GM23338 (cell line): ENCODE results near the gene IPO8. TPM values are rescaled to one million over a fixed set of nuclear protein-coding genes. Genes with fewer than 3 reads are reported as not detected.

Experiments used
- ATAC-seq: fragments of 200-7000 bp; cut with Tn5 transposase; 3 replicates; pipeline ENCODE4 v1.9.1; 2020
- DNase-seq: peaks from one replicate; pipeline ENCODE4 v3.0.0-alpha.2; 2015; ENCODE audit warnings: low spot score
- H2AFZ ChIP-seq: fragments of 200-600 bp; sonication (generic); 2 replicates; pipeline ENCODE4 v1.8.0; 2016; ENCODE audit warnings: antibody characterized with exemption, mild to moderate bottlenecking, moderate library complexity
- H3F3A ChIP-seq: fragments of 200-600 bp; sonication (generic); replicated peaks from 2 replicates; pipeline ENCODE4 v1.8.0; 2017; ENCODE audit warnings: antibody characterized with exemption, mixed run types, low read depth
- H3K27ac ChIP-seq: fragments of 200-600 bp; sonication (generic); 2 replicates; pipeline ENCODE4 v1.6.1; 2016; ENCODE audit warnings: low read depth
- H3K27me3 ChIP-seq: fragments of 200-600 bp; sonication (generic); 2 replicates; pipeline ENCODE4 v1.8.0; 2016; ENCODE audit warnings: mild to moderate bottlenecking, mixed run types, moderate library complexity; ENCODE audit not compliant: insufficient read depth
- H3K36me3 ChIP-seq: fragments of 200-600 bp; sonication (generic); 2 replicates; pipeline ENCODE4 v1.8.0; 2016; ENCODE audit warnings: mild to moderate bottlenecking; ENCODE audit not compliant: insufficient read depth
- H3K4me1 ChIP-seq: fragments of 200-600 bp; sonication (generic); 2 replicates; pipeline ENCODE4 v1.8.0; 2016; ENCODE audit warnings: mild to moderate bottlenecking, moderate library complexity; ENCODE audit not compliant: insufficient read depth
- H3K4me2 ChIP-seq: fragments of 200-600 bp; sonication (generic); 2 replicates; pipeline ENCODE4 v1.7.1; 2017; ENCODE audit warnings: mixed run types
- H3K4me3 ChIP-seq: fragments of 200-600 bp; sonication (generic); 2 replicates; pipeline ENCODE4 v1.6.1; 2016; ENCODE audit warnings: mixed run types
- H3K79me2 ChIP-seq: fragments of 200-600 bp; sonication (generic); replicated peaks from 2 replicates; pipeline ENCODE4 v1.8.0; 2017; ENCODE audit warnings: mild to moderate bottlenecking; ENCODE audit not compliant: insufficient read depth
- H3K9me2 ChIP-seq: fragments of 200-600 bp; sonication (generic); 2 replicates; pipeline ENCODE4 v1.8.0; 2017; ENCODE audit not compliant: insufficient read depth
- H4K20me1 ChIP-seq: fragments of 200-600 bp; sonication (generic); replicated peaks from 2 replicates; pipeline ENCODE4 v1.8.0; 2017; ENCODE audit warnings: mild to moderate bottlenecking; ENCODE audit not compliant: insufficient read depth
- H3K27ac Mint-ChIP-seq: 2 replicates; pipeline ENCODE4 v1.8.0; 2020; ENCODE audit warnings: inconsistent platforms, mild to moderate bottlenecking, moderate library complexity, mixed read lengths
- H3K27me3 Mint-ChIP-seq: 3 replicates; pipeline ENCODE4 v1.8.0; 2022; ENCODE audit warnings: low read depth, mild to moderate bottlenecking, moderate library complexity, mixed read lengths, inconsistent platforms; ENCODE audit not compliant: insufficient read depth, poor library complexity
- H3K36me3 Mint-ChIP-seq: 3 replicates; pipeline ENCODE4 v1.8.0; 2021; ENCODE audit warnings: low read depth, mild to moderate bottlenecking, inconsistent platforms, moderate library complexity, mixed read lengths
- H3K4me1 Mint-ChIP-seq: 3 replicates; pipeline ENCODE4 v1.8.0; 2020; ENCODE audit warnings: mild to moderate bottlenecking, inconsistent platforms, mixed read lengths
- H3K4me3 Mint-ChIP-seq: 3 replicates; pipeline ENCODE4 v1.8.0; 2021; ENCODE audit warnings: moderate library complexity, mild to moderate bottlenecking, inconsistent platforms, mixed read lengths
- H3K9me3 Mint-ChIP-seq: 3 replicates; pipeline ENCODE4 v1.8.0; 2020; ENCODE audit warnings: moderate library complexity, mild to moderate bottlenecking, inconsistent platforms, mixed read lengths
- CREB1 ChIP-seq: fragments of 250-450 bp; sonication (Bioruptor Pico); IDR thresholded peaks from 2 replicates; pipeline ENCODE4 v1.5.0; 2020; ENCODE audit warnings: low read depth, mild to moderate bottlenecking, moderate library complexity
- EZH2 ChIP-seq: fragments of 200-600 bp; sonication (generic); IDR thresholded peaks from one replicate; pipeline ENCODE4 v1.8.0; 2017; ENCODE audit warnings: antibody characterized with exemption, mild to moderate bottlenecking, low read depth; ENCODE audit not compliant: unreplicated experiment
- EZH2phosphoT487 ChIP-seq: fragments of 200-600 bp; sonication (generic); IDR thresholded peaks from one replicate; pipeline ENCODE4 v1.8.1; 2018; ENCODE audit warnings: antibody characterized with exemption; ENCODE audit not compliant: unreplicated experiment
- JUNB ChIP-seq: IDR thresholded peaks from one replicate; pipeline ENCODE4 v1.6.1; 2016; ENCODE audit warnings: antibody characterized with exemption; ENCODE audit not compliant: unreplicated experiment
- NANOG ChIP-seq: IDR thresholded peaks from 2 replicates; pipeline ENCODE4 v1.6.1; 2016; ENCODE audit warnings: antibody characterized with exemption, borderline replicate concordance
- STAT1 ChIP-seq: IDR thresholded peaks from one replicate; pipeline ENCODE4 v1.6.1; 2016; ENCODE audit warnings: antibody characterized with exemption; ENCODE audit not compliant: unreplicated experiment
- polyA plus RNA-seq: library from polyadenylated mRNA; unstranded; fragments of >200 nt; fragmentation: Nextera tagmentation; extraction: Ambion mirVana; gene quantifications from 2 replicates; pipeline ENCODE4 v1.2.1, GENCODE V29; 2016
- total RNA-seq: library from RNA; depleted of rRNA; stranded (reverse); fragments of >200 nt; shearing (Covaris generic); gene quantifications from 2 replicates; pipeline ENCODE4 v1.2.3, GENCODE V29; 2014
- TF ChIP-seq, protein P1 (sequence below), 2 experiments: fragments of 200-600 bp in 1 of 2; sonication (generic) in 1 of 2; conservative IDR thresholded peaks; 2 replicates each; pipeline versions ENCODE4 v1.5.1 to v1.6.1; 2016 to 2017; ENCODE audit warnings: antibody characterized with exemption in 2 of 2, low read depth in 2 of 2, mild to moderate bottlenecking in 2 of 2, moderate library complexity in 1 of 2
- TF ChIP-seq, protein P2 (sequence below): IDR thresholded peaks from one replicate; pipeline ENCODE4 v1.6.1; 2018; ENCODE audit warnings: antibody characterized with exemption; ENCODE audit not compliant: unreplicated experiment

The IPO8 gene
- total and polyA plus RNA-seq, 2 experiments from 2014 or later = 13.4 to 53.6 TPM

DNA sequence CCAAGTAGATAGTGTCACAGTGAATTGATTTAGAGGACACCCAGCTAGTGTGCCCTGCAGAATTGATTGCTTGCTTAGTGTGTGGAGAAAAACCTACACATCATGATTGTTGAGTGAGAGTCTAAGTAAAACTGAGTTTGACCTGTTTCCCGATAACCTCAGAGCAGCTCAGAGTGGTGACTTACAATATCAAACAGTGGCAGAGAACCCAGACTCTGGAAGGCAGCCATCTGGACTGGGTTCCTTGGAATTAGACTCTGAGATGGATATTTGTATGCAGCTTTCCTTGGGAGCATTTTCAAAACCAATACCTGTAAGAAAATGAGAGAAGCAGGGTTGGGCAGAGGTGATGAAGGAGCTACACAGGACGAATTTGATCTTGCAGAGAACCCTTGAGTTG lies 109.8 kb downstream of the IPO8 start:
- DNase-seq (no peak), ATAC-seq (no peak)
- peaks cover 2% of the 10 kb centered on the region for H3K27me3 Mint-ChIP-seq
- Histone ChIP-seq H3K4me1 (no peaks in the 10 kb centered on the region), H3K36me3 (no peaks in the 10 kb centered on the region), H3K4me2 (no peak overlapping the region), H3K4me3 (no peak overlapping the region), H3K79me2 (no peaks in the 10 kb centered on the region), H3K27ac (no peak overlapping the region), H4K20me1 (no peaks in the 10 kb centered on the region), H3K9me2 (peaks cover 22% of the 10 kb centered on the region), H3K27me3 (no peaks in the 10 kb centered on the region), H3F3A (no peaks in the 10 kb centered on the region), H2AFZ (no peak overlapping the region)
- TF ChIP-seq CREB1 (CRISPR knock-in tag) (no peak), NANOG (no peak), EZH2 (no peak), STAT1 (no peak), EZH2phosphoT487 (no peak)
- TF ChIP-seq, protein P1, sequence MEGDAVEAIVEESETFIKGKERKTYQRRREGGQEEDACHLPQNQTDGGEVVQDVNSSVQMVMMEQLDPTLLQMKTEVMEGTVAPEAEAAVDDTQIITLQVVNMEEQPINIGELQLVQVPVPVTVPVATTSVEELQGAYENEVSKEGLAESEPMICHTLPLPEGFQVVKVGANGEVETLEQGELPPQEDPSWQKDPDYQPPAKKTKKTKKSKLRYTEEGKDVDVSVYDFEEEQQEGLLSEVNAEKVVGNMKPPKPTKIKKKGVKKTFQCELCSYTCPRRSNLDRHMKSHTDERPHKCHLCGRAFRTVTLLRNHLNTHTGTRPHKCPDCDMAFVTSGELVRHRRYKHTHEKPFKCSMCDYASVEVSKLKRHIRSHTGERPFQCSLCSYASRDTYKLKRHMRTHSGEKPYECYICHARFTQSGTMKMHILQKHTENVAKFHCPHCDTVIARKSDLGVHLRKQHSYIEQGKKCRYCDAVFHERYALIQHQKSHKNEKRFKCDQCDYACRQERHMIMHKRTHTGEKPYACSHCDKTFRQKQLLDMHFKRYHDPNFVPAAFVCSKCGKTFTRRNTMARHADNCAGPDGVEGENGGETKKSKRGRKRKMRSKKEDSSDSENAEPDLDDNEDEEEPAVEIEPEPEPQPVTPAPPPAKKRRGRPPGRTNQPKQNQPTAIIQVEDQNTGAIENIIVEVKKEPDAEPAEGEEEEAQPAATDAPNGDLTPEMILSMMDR (conservative IDR thresholded peaks at IDR 0.05; ENCODE audit: low read depth in 2 of 2) = no peak
- TF ChIP-seq, protein P2, sequence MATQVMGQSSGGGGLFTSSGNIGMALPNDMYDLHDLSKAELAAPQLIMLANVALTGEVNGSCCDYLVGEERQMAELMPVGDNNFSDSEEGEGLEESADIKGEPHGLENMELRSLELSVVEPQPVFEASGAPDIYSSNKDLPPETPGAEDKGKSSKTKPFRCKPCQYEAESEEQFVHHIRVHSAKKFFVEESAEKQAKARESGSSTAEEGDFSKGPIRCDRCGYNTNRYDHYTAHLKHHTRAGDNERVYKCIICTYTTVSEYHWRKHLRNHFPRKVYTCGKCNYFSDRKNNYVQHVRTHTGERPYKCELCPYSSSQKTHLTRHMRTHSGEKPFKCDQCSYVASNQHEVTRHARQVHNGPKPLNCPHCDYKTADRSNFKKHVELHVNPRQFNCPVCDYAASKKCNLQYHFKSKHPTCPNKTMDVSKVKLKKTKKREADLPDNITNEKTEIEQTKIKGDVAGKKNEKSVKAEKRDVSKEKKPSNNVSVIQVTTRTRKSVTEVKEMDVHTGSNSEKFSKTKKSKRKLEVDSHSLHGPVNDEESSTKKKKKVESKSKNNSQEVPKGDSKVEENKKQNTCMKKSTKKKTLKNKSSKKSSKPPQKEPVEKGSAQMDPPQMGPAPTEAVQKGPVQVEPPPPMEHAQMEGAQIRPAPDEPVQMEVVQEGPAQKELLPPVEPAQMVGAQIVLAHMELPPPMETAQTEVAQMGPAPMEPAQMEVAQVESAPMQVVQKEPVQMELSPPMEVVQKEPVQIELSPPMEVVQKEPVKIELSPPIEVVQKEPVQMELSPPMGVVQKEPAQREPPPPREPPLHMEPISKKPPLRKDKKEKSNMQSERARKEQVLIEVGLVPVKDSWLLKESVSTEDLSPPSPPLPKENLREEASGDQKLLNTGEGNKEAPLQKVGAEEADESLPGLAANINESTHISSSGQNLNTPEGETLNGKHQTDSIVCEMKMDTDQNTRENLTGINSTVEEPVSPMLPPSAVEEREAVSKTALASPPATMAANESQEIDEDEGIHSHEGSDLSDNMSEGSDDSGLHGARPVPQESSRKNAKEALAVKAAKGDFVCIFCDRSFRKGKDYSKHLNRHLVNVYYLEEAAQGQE = no peak
- no peak overlapping the region for H3K27ac Mint-ChIP-seq
- H3K36me3 Mint-ChIP-seq = peaks cover 5% of the 10 kb centered on the region
- peaks cover 20% of the 10 kb centered on the region for H3K9me3 Mint-ChIP-seq
- peaks cover 5% of the 10 kb centered on the region for H3K4me1 Mint-ChIP-seq
- H3K4me3 Mint-ChIP-seq = no peak overlapping the region

DNA sequence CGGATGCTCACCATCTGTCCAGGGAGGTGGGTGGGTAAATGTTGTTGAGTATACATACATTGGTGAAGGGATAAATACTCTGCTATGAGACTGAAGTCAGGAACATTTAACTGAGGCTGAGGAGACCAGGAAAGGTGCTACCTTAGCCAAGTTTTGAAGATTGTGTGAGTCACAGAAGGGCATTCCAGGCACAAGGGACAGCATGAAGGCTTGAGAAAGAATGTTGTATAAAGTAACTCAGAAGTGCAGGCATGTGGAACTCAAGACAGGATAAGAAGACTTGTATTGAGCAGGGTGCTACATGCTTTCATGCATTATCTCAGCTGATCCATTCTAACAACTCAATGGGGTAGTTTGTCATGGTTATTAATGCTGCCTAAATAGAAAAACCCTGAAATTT lies 112.7 kb downstream of the IPO8 start:
- H2AFZ ChIP-seq = no peak overlapping the region
- H3K27ac ChIP-seq = no peak overlapping the region
- no peaks in the 10 kb centered on the region for H3K27me3 ChIP-seq
- no peak overlapping the region for H3K4me3 ChIP-seq
- H3K27ac Mint-ChIP-seq = no peak overlapping the region
- peaks cover 22% of the 10 kb centered on the region for H3K9me2 ChIP-seq
- H3K27me3 Mint-ChIP-seq = peaks cover 2% of the 10 kb centered on the region
- no peaks in the 10 kb centered on the region; the same call in 2 of the 3 replicates for H3K36me3 Mint-ChIP-seq
- H3F3A ChIP-seq = no peaks in the 10 kb centered on the region
- TF ChIP-seq EZH2phosphoT487 (no peak), JUNB (no peak)
- H3K4me1 Mint-ChIP-seq = peaks cover 5% of the 10 kb centered on the region
- ATAC-seq (no peak), DNase-seq (no peak)
- H3K36me3 ChIP-seq = no peaks in the 10 kb centered on the region
- H3K79me2 ChIP-seq = no peaks in the 10 kb centered on the region
- no peaks in the 10 kb centered on the region for H3K4me1 ChIP-seq
- H4K20me1 ChIP-seq = no peaks in the 10 kb centered on the region
- no peak overlapping the region for H3K4me2 ChIP-seq
- no peak overlapping the region for H3K4me3 Mint-ChIP-seq
- peaks cover 4% of the 10 kb centered on the region for H3K9me3 Mint-ChIP-seq
